ENCODE measurements around the gene SH3GL2. TPM values are rescaled to one million over a fixed set of nuclear protein-coding genes. Genes with fewer than 3 reads are reported as not detected.

SH3GL2 gene
- total and polyA plus RNA-seq, 2 experiments from 2014 or later, result 0.06 TPM; not detected in 1

DNA sequence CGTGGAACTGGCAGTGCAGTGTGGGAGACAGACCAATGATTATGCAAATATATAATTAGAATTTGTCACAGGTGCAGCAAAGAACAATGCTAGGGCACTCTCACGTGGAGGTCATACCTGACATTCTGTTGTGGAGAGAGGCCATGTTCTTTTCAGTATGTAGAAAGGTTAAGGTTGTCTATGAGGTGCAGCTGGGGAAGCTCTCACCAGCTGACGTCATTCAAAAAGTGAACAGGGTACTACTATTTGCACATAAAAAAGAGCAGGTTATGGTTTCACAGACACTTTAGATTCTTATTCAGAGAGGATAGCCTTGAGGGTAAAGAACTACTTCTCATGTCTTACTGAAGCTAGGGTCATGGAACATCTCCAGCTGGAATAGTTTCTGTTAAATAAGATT lies 19.1 kb downstream of the SH3GL2 start:
- in situ Hi-C loops (cut with MboI), result no loop called here
- Histone ChIP-seq H3K9ac (no peak overlapping the region), H3K4me2 (ENCODE audit: unreplicated experiment) (no peak overlapping the region), H3K27me3 (replicated peaks; ENCODE audit: insufficient read depth) (0 out of 2 replicates have a peak, but pooled peaks cover 16% of the 10 kb centered on the region), H2AFZ (no peak overlapping the region), H3K36me3 (ENCODE audit: low read depth) (no peaks in the 10 kb centered on the region), H3F3A (ENCODE audit: insufficient read depth) (no peaks in the 10 kb centered on the region), H3K9me3 (ENCODE audit: low read depth) (no peaks in the 10 kb centered on the region), H3K9me2 (ENCODE audit: insufficient read depth) (no peaks in the 10 kb centered on the region), H4K20me1 (ENCODE audit: insufficient read depth) (no peaks in the 10 kb centered on the region), H3K79me2 (ENCODE audit: insufficient read depth) (no peaks in the 10 kb centered on the region), H3K27ac (no peak overlapping the region), H3K4me3 (no peak overlapping the region), H3K4me1 (ENCODE audit: insufficient read depth) (no peaks in the 10 kb centered on the region)
- DNase-seq, result no peak
- TF ChIP-seq EZH2phosphoT487 (IDR thresholded peaks at IDR 0.05; ENCODE audit: insufficient read depth, low read depth) (no peak), EZH2 (IDR thresholded peaks at IDR 0.05; ENCODE audit: insufficient read depth, poor library complexity, severe bottlenecking) (no peak)
- WGBS, 2 experiments (ENCODE audit: low coverage in 1 of 2, low lambda C conversion rate in 2 of 2, missing lambda C conversion rate in 2 of 2), result 44 to 47% methylated on average over 3 of the region's 3 CpGs

DNA sequence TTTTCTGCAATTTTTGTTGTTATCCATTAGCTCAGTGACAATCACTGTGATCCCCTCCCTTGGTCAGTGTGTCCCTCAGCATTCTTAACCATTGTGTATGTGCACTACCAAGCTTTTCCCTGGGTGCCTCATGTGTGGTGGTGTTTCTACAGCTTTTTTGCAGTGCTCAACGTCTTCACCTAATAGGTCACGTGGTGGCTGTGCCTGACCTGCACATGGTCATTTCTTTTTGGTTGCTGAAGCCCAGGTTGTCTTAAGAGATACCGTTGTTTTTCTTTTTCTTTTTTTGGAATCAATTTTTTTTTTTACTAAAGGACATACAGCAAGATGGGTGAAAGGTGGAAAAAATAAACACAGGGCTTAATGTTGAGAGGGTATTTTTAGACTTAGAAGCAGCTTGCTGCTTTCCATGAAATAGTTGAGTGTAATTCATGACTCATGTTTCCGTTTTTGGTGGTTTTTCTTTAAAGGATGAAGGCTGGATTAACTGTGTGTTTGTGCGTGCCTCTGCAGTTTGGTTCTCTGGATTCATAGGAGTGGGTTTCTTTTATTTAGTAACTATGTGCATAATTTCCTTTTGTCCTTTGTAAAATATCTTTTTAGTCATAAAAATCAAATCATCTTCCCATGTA lies 22.2 kb downstream of the SH3GL2 start:
- Histone ChIP-seq H3K27ac (no peak overlapping the region), H3K4me1 (ENCODE audit: insufficient read depth) (no peaks in the 10 kb centered on the region), H3F3A (ENCODE audit: insufficient read depth) (no peaks in the 10 kb centered on the region), H2AFZ (no peak overlapping the region), H3K4me3 (no peak overlapping the region), H3K36me3 (ENCODE audit: low read depth) (no peaks in the 10 kb centered on the region), H3K9me3 (ENCODE audit: low read depth) (no peaks in the 10 kb centered on the region), H4K20me1 (ENCODE audit: insufficient read depth) (no peaks in the 10 kb centered on the region), H3K27me3 (replicated peaks; ENCODE audit: insufficient read depth) (0 out of 2 replicates have a peak, but pooled peaks cover 16% of the 10 kb centered on the region), H3K4me2 (ENCODE audit: unreplicated experiment) (no peak overlapping the region), H3K79me2 (ENCODE audit: insufficient read depth) (no peaks in the 10 kb centered on the region), H3K9me2 (ENCODE audit: insufficient read depth) (no peaks in the 10 kb centered on the region), H3K9ac (no peak overlapping the region)
- in situ Hi-C loops (cut with MboI), result no loop called here
- WGBS, 2 experiments (ENCODE audit: low coverage in 1 of 2, low lambda C conversion rate in 2 of 2, missing lambda C conversion rate in 2 of 2), result 43 to 49% methylated on average over 5 of the region's 5 CpGs
- peak; percentile 32 for DNase-seq
- TF ChIP-seq EZH2 (IDR thresholded peaks at IDR 0.05; ENCODE audit: insufficient read depth, poor library complexity, severe bottlenecking) (no peak), EZH2phosphoT487 (IDR thresholded peaks at IDR 0.05; ENCODE audit: insufficient read depth, low read depth) (no peak)

DNA sequence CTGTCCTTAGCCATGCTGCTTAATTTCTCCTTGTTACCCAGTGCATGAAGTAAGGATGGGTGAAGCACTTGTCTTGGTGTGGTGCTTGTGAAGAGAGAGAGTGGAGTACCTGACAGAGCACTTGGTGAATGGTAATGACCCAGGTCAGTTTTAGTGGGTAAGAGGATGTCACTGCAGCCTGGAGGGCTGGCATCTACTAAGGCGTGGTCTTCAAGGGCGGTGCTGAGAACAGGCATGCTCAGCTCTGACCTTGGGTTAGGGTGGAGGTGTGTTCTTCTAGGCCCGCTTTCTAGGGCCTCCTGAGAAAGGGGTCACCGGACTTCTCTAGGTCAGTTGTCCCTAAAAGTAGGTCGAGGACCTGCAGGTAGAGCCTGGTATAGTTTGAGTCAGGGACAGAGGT lies 25.7 kb downstream of the SH3GL2 start:
- Histone ChIP-seq H3K9me3 (ENCODE audit: low read depth) (no peaks in the 10 kb centered on the region), H3K79me2 (ENCODE audit: insufficient read depth) (no peaks in the 10 kb centered on the region), H4K20me1 (ENCODE audit: insufficient read depth) (no peaks in the 10 kb centered on the region), H3F3A (ENCODE audit: insufficient read depth) (no peaks in the 10 kb centered on the region), H3K4me1 (ENCODE audit: insufficient read depth) (no peaks in the 10 kb centered on the region), H2AFZ (no peak overlapping the region), H3K27ac (no peak overlapping the region), H3K4me2 (ENCODE audit: unreplicated experiment) (no peak overlapping the region), H3K27me3 (replicated peaks; ENCODE audit: insufficient read depth) (peaks cover 7% of the 10 kb centered on the region; the same call in 1 of the 2 replicates), H3K9me2 (ENCODE audit: insufficient read depth) (no peaks in the 10 kb centered on the region), H3K9ac (no peak overlapping the region), H3K4me3 (no peak overlapping the region), H3K36me3 (ENCODE audit: low read depth) (no peaks in the 10 kb centered on the region)
- 56 to 69% methylated on average over 5 of the region's 5 CpGs for WGBS, 2 experiments (ENCODE audit: low coverage in 1 of 2, low lambda C conversion rate in 2 of 2, missing lambda C conversion rate in 2 of 2)
- TF ChIP-seq EZH2phosphoT487 (IDR thresholded peaks at IDR 0.05; ENCODE audit: insufficient read depth, low read depth) (no peak), EZH2 (IDR thresholded peaks at IDR 0.05; ENCODE audit: insufficient read depth, poor library complexity, severe bottlenecking) (no peak)
- DNase-seq, result no peak
- in situ Hi-C loops (cut with MboI), result no loop called here

DNA sequence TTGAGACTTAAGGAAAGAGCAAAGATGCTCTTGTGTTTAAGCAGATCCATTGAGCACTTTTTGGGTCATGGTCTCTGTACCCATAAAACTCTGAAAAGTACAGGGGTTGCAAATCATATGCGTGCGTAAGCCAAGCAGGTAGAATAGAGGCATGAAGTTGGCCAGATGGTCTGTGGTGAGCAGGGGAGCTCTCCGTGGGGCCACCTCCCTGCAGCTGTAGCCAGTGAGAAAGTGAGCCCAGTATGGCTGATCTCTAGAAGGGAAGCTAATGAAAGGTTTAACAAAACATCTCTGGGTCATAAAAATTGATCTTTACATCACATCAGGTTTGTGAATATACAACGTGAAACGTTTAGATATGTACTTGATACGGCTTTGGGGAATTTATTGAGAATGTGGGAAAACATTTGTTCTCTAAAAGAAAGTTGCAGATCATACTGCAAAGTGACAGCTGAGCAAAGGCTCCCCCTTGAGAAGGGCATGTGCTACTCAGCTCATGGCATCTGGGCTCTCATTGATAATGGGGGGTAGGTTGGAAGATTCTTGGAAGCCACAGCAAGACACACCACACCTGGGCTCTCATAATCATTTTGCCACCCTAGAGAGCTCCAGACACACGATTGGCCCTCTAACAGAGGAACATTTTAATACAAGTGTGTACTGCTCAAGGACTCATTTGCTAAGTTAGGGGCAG lies 30.6 kb downstream of the SH3GL2 start:
- no peak overlapping the region for H3K4me3 ChIP-seq
- H3K4me1 ChIP-seq (ENCODE audit: insufficient read depth), result no peaks in the 10 kb centered on the region; the same call in 1 of the 2 replicates
- no peaks in the 10 kb centered on the region for H3K36me3 ChIP-seq (ENCODE audit: low read depth)
- no peaks in the 10 kb centered on the region for H3K9me3 ChIP-seq (ENCODE audit: low read depth)
- no peaks in the 10 kb centered on the region for H3F3A ChIP-seq (ENCODE audit: insufficient read depth)
- no peak overlapping the region for H2AFZ ChIP-seq
- no peak overlapping the region for H3K27ac ChIP-seq
- H3K79me2 ChIP-seq (ENCODE audit: insufficient read depth), result no peaks in the 10 kb centered on the region
- H3K9ac ChIP-seq, result no peak overlapping the region
- peaks cover 4% of the 10 kb centered on the region; the same call in 1 of the 2 replicates for H3K27me3 ChIP-seq (replicated peaks; ENCODE audit: insufficient read depth)
- DNase-seq, result no peak
- no peak overlapping the region for H3K4me2 ChIP-seq (ENCODE audit: unreplicated experiment)
- TF ChIP-seq EZH2 (IDR thresholded peaks at IDR 0.05; ENCODE audit: insufficient read depth, poor library complexity, severe bottlenecking) (no peak), EZH2phosphoT487 (IDR thresholded peaks at IDR 0.05; ENCODE audit: insufficient read depth, low read depth) (no peak)
- no peaks in the 10 kb centered on the region for H4K20me1 ChIP-seq (ENCODE audit: insufficient read depth)
- in situ Hi-C loops (cut with MboI), result no loop called here
- H3K9me2 ChIP-seq (ENCODE audit: insufficient read depth), result no peaks in the 10 kb centered on the region
- WGBS, 2 experiments (ENCODE audit: low coverage in 1 of 2, low lambda C conversion rate in 2 of 2, missing lambda C conversion rate in 2 of 2), result 15 to 28% methylated on average over 7 of the region's 7 CpGs

Measured in GM23248 (cell line).